Breast epithelium (tissue), 3 donors: Measurements from ENCODE around the gene YIPF1.

ENCODE experiments used
- CTCF ChIP-seq, 3 donors: fragments of 450-650 bp; IDR thresholded peaks; one replicate each; pipeline ENCODE4 v1.5.1; 2016 to 2017; ENCODE audit warnings: antibody characterized with exemption in 3 of 3, mild to moderate bottlenecking in 3 of 3, moderate library complexity in 3 of 3
- POLR2A ChIP-seq: fragments of 450-650 bp; IDR thresholded peaks from one replicate; pipeline ENCODE4 v1.6.1; 2016; ENCODE audit warnings: antibody characterized with exemption, mild to moderate bottlenecking, moderate library complexity
- POLR2AphosphoS5 ChIP-seq, 3 donors: sonication (generic); formaldehyde crosslinking; IDR thresholded peaks; one replicate each; pipeline ENCODE4 v1.6.1; 2017; ENCODE audit warnings: antibody characterized with exemption in 3 of 3

DNA sequence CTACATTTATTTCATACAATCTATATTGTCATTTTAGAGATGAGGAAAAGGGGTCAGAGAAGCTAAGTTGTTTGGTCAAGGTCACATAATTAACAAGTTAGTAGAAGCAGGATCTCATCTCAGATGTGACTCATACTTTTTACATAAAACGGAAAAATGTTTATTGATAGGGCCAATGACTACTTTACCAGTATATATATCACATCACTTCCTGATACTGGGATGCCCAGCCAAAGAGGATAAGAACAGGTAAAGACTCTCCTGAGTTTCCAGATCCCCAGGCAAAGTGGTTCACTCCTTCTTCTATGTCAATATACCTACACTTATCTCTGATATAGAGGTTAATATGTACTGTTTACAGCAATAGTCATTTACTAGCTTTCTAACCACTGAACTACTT lies 21.0 kb downstream of the YIPF1 start:
- TF ChIP-seq CTCF (IDR thresholded peaks at IDR 0.05) (no peak), POLR2A (no peak), POLR2AphosphoS5 (IDR thresholded peaks at IDR 0.05) (no peak)
